Activated gamma-delta T cell treated with Interleukin-2 at 50 U/mL for 16 hours (primary cell): ENCODE data around the gene COL27A1.

ENCODE experiments used
- DNase-seq: peaks from one replicate; pipeline ENCODE4 v3.0.0-alpha.2; 2020

Gene COL27A1

DNA sequence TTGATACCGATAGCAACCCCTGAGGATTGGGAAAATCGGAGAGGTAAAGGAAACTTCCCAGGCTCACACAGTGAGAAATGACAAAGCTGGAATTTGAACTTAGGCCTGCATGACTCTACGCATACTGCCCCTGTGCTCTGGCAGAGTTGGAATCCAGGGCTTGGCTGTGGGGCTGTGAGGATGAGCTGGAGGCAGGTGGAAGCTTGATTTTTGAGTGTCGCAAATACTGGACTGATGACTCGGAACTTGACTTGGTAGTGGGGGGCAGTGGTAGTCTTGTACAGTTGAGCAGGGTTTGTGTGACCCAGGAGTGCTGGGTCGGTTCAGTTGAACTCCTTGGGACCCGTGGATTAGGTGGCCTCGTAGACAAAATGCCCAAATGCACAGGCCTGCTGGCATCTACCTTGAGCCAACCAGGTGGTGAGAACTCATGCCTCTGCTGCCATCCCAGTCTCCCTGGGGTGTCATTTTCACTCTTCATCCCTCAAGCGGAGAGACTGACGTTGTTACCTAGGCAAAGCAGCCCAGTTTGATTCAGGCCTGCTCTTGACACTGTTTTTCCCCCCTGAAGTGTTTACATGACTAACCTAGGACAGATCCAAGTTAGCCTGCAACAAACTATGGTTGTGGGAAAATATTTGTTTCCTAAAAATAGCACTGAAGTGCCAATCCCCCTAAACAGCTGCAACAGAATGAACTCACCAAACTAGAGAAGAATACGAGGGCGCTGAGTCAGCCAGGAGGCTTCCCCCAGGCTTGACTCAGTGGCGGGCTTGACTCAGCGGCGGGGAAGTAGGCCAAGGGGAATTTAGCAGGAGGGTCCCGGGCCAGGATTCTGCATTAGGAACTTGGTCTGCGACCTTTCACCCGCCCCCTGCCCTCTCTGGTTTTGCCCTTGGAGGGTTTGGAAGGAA lies 121.8 kb downstream of the COL27A1 start:
- no peak for DNase-seq

GRCh38 chr9:114278356-114278755 lies 123.0 kb downstream of the COL27A1 start:
- DNase-seq, result no peak

- DNase-seq, result no peak
Measured at GRCh38 chr9:114278881-114279570, 123.7 kb downstream of the COL27A1 start.

DNA sequence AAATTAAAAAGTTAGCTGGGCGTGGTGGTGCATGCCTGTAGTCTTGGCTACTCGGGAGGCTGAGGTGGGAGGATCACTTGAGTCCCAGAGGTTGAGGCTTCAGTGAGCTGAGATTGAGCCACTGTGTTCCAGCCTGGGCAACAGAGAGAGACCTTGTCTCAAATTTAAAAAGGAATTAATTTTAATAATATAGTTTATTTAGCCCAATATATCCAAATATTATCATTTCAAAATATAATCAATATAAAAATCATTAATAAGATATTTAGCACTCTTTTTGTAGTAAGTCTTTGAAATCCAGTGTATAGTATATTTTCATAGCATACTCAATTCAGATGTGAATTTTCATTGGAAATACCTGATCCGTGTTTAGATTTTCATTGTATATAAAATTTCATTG lies 124.4 kb downstream of the COL27A1 start:
- no peak for DNase-seq

- DNase-seq, result no peak
Measured at GRCh38 chr9:114280636-114281472, 125.5 kb downstream of the COL27A1 start.

DNA sequence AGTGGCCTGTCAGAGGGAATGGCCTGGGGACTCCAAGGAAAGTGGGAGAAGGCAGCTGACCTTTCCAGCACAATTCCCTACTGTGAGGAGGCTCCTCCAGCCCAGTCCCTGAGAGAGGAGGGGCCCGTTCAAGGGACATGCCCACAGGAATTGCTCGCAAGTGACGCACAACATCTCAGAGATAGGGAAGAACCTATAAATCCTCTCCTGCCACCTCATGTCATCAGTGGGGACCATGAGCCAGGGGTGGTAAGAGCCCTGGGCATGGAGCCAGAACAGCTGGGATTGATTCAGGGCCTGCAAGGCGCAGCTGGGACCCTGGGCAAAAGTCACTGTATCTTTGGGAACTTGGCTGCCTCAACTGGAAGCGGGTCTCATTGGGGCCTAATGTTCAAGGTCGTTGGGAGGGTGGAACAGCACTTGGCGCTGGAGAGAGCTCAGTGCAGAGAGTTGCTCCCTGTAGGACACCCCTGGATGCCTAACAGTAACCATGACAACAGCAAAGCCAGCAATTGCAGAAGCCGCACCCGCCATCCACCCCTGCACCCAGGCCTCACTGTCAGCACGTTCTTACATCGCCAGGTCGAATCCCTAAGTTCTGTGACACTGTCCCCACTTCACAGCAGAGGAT lies 126.3 kb downstream of the COL27A1 start:
- no peak for DNase-seq

DNA sequence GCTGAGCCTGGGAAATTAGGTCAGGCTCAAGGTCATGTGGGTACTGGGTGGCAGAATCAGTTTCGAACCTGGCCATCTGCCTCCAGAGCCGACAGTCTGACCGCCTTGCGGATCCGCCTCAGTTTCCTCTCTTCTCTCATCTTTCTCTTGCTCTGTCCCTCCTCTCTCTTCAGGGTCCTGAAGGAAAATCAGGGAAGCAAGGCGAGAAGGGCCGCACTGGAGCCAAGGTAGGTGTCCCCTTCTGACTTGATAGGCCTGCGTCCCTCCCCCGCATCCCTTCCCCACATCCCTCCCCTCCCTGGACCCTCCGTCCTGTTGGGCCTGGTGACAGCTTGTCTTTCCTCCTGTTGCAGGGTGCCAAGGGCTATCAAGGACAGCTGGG lies 126.8 kb downstream of the COL27A1 start:
- DNase-seq, result no peak

DNA sequence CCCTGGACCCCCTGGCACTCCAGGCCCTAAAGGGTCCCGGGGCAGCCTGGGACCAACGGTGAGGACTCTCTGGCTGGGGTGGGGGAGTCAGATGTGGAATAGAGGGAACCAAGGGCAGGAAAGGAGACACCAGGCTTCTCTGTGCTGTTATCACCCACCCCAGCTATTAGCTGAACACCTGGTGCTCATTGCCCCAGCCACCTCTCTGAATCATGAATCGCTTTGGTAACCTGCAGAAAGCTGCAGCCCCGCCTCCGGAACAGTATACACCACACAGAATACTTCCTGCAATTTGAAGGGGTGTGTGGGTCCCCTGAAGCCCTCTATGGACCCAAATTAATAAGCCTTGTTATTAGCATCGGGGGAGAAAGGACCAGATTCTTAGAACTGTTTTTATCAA lies 127.2 kb downstream of the COL27A1 start:
- no peak for DNase-seq

DNA sequence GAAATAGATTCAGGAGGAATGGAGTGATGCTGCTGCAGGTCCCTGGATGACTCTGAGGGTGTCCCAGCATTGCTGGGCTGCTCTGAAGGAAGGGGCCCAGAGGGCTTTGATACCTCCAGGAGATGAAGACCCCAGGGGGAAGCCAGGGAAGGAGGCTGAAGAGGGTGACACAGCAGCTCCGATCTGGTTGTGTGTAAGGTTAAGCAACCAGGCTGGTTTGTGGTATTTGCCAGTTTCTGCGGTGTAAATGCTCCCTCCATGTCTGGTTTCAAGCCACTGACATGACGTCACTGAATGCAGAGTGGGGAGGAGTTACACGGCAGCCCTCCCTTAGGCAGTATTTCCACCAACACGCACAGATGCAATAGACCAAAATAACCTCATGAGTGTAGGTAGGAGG lies 127.6 kb downstream of the COL27A1 start:
- DNase-seq, result no peak

DNA sequence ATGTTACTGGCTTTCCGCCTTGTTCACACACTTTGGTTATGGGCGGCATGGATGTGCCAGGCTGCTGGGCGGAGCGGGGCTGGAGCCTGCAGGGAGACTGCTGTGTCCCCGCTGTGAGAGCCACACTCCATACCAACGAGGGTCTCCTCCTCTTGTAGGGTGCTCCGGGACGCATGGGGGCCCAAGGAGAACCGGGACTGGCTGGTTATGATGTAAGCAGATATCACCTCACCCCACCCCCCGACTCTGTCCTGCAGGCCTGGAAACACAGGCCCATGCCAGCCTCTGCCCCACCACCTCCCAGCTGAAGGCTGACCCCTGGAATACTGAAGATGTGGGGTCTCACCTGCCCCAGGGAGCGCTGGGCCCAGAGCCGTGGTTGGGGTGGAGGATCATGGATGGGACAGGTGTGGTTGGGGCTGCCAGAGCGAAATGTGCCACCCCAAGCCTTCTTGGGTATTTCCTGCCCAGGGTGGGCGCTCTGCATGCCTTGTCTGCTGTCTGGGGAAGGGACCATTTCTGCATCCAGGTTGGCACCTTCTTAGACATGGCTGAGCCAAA lies 128.3 kb downstream of the COL27A1 start:
- DNase-seq, result no peak

GRCh38 chr9:114284316-114285060 lies 129.2 kb downstream of the COL27A1 start:
- DNase-seq, result no peak

DNA sequence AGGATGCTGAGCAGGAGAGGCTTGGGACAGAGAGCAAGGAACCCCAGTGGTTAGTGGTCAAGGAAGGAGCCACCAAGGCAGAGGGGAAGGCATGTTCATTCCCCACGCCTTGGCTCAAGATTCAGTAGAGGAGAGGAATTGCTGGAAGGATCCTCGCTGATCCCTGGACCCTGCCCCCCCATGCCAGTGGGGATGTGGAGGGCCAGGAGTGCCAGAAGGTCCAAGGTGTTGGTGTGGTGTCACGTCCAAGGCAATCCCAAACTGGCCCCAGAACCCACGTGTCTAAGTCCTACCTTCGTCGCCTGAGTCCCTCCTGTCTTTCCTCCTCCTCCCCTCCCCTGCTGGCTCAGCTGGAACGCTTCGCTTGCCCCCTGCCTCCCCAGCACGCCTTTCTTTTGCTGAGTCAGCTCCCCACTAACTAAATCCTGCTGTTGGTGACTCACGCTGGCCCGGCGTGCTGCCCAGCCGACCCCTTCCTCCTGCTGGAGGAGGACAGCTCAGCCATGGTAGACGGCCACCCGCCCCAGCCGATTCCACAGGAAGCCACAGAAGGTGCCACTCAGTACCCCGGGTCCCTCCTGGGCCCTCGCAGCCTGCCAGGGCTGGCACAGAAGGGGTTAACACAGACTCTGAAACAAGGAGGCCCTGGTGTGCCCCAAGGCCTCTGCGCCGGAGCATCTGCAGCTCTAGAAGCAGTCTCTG lies 130.0 kb downstream of the COL27A1 start:
- no peak for DNase-seq

DNA sequence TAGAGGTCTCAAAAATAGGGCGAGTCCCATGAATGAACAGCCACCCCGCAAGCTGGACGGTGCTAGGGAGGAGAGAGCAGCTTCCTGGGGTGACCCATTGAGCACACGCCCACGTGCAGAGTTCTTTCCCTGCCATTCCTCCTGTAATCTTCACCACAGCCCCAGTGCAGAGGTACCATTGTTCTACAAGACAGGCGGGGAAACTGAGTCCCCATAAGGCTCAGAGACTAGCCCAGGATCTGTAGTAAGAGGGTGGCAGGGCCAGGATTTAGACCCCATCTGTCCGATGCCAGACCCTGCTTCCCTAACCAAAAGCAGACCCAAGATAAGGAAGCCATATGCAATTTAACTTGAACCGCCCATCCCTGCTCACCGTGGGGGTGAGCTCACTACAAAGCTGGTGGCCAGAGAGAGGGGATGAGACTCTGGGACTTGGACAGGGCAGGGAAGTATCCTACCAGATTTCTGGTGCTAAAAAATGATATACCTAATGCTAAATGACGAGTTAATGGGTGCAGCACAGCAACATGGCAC lies 130.9 kb downstream of the COL27A1 start:
- DNase-seq, result no peak

DNA sequence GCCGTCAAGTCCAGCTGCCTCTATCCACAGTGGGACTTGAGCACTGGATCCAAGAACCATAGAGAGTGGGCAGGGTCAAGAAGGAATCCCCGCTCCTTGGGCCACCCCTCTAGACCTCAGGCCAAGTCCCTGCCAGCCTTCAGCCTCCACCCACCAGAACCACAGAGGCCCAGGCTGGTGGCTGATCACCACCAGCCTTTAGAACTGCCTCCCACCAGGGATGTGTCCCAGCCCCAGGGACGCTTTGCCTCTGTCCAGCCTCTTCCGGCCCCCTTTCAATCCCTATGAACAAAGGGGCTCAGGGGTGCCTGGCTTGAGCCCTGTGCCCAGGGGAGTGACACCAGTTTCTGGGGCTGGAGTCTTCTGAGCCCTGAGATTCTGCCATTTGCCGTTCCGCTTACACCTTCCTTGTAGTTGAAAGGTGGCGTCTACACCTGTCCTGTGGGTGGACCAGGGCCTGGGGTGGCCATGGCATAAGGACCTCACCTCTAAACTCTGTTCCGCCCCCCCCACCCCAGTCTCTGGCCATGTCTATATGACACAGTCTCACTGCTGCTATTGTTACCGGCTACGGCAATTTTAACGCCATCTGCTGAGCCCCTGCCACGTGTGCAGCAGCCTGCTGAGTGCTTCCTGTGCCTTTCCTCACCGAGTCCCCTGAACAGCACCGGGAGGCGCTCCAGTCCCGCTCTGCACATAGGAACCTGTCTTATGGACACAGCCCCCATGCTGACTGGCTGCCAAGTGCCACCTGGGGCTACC lies 131.8 kb downstream of the COL27A1 start:
- DNase-seq, result no peak

DNA sequence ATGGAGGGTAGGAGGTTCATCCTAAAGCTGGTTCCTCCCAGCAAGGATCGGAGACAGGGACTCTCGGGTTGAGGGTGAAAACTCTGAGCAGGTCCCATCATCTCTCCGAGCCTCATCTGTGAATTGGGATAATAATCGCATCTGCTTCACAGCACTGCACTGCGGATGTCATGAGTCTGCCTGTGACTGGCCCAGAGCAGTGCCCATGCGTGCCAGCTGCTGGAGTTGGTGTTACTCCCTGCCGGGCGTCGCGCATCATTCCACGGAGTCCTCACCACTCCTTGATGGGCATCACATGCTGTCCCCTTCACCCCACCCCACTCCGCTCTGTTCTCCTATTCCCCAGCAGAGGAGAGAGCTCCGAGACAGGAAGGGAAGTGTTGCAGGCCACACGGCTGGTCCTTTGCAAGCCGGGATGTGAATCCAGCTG lies 132.4 kb downstream of the COL27A1 start:
- no peak for DNase-seq

- DNase-seq, result no peak
Measured at GRCh38 chr9:114288193-114289091, 133.1 kb downstream of the COL27A1 start.

DNA sequence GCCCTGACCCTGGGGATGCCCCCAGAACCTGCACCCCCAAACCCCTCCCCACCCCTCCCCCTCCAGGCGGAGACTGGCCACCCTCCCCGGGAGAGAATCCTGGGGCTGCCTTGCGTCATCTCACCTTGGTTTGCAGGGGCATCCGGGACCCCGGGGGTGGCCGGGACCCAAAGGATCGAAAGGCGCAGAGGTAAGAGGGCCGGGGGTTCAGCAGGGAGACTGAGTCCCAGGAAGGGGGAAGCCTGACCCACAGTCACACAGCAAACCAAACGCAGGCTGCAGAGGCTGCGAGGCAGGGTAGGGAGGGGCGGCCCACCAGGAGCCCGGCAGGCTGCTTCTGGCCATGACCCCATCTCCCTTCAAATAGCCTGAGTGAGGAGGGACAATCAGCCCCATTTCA lies 133.8 kb downstream of the COL27A1 start:
- no peak for DNase-seq

GRCh38 chr9:114289571-114290481 lies 134.5 kb downstream of the COL27A1 start:
- no peak for DNase-seq
